Skeletal muscle satellite cell (primary cell): Measurements from ENCODE around the gene CYTH3.
A peak's percentile ranks its signal among the peaks of the same experiment; 100 is the strongest.
"Not testable (repeated sequence)": the region's sequence is repeated elsewhere in the genome, so short reads cannot be mapped to it uniquely, and the experiment has no call there.

Experiments
- H3K27me3 ChIP-seq: 2 replicates; pipeline ENCODE4 v1.7.0; 2013; ENCODE audit warnings: low read length; ENCODE audit not compliant: control insufficient read depth, insufficient read depth
- H3K36me3 ChIP-seq: 2 replicates; pipeline ENCODE4 v1.7.0; 2013; ENCODE audit warnings: mild to moderate bottlenecking, control low read depth, low read length; ENCODE audit not compliant: insufficient read depth
- H3K4me1 ChIP-seq: 2 replicates; pipeline ENCODE4 v1.7.0; 2013; ENCODE audit warnings: low read length; ENCODE audit not compliant: control insufficient read depth, insufficient read depth
- H3K4me2 ChIP-seq: 2 replicates; pipeline ENCODE4 v1.7.0; 2013; ENCODE audit warnings: mild to moderate bottlenecking, low read length
- H3K4me3 ChIP-seq: 2 replicates; pipeline ENCODE4 v1.7.0; 2013; ENCODE audit warnings: low read length
- H3K9ac ChIP-seq: 2 replicates; pipeline ENCODE4 v1.7.0; 2013; ENCODE audit warnings: mild to moderate bottlenecking, low read depth, low read length, moderate library complexity
- H3K9me3 ChIP-seq: replicated peaks from 2 replicates; pipeline ENCODE4 v1.7.0; 2013; ENCODE audit warnings: mild to moderate bottlenecking, control low read depth, low read length

The CYTH3 gene

GRCh38 chr7:6294839-6295238 is 22.4 kb upstream of the CYTH3 start:
- Histone ChIP-seq H3K9me3 (no peaks in the 10 kb centered on the region), H3K36me3 (no peaks in the 10 kb centered on the region), H3K27me3 (no peaks in the 10 kb centered on the region), H3K4me2 (no peak overlapping the region), H3K4me3 (no peak overlapping the region), H3K9ac (no peak overlapping the region), H3K4me1 (peaks cover 13% of the 10 kb centered on the region)

- peaks cover 14% of the 10 kb centered on the region for H3K4me1 ChIP-seq
- H3K4me3 ChIP-seq: no peak overlapping the region
- no peak overlapping the region for H3K9ac ChIP-seq
These were observed 20.8 kb upstream of the CYTH3 start for GRCh38 chr7:6293202-6293601.

GRCh38 chr7:6291941-6292340 is 19.5 kb upstream of the CYTH3 start:
- not testable (repeated sequence) for H3K4me2 ChIP-seq, H3K9ac ChIP-seq, H3K4me3 ChIP-seq, H3K27me3 ChIP-seq, H3K9me3 ChIP-seq, H3K36me3 ChIP-seq
- peaks cover 14% of the 10 kb centered on the region for H3K4me1 ChIP-seq

More at GRCh38 chr7:6293202-6293601, 20.8 kb upstream of the CYTH3 start:
- no peak overlapping the region for H3K4me2 ChIP-seq
- no peaks in the 10 kb centered on the region for H3K9me3 ChIP-seq
- H3K36me3 ChIP-seq: no peaks in the 10 kb centered on the region
- H3K27me3 ChIP-seq: no peaks in the 10 kb centered on the region

GRCh38 chr7:6291531-6291930 is 19.1 kb upstream of the CYTH3 start:
- Histone ChIP-seq H3K9me3 (no peaks in the 10 kb centered on the region), H3K36me3 (no peaks in the 10 kb centered on the region), H3K4me3 (no peak overlapping the region)

GRCh38 chr7:6290319-6290741 is 17.9 kb upstream of the CYTH3 start:
- Histone ChIP-seq H3K9me3 (no peaks in the 10 kb centered on the region), H3K27me3 (no peaks in the 10 kb centered on the region), H3K4me1 (peaks cover 21% of the 10 kb centered on the region), H3K36me3 (no peaks in the 10 kb centered on the region), H3K9ac (no peak overlapping the region), H3K4me2 (no peak overlapping the region), H3K4me3 (no peak overlapping the region)

More at GRCh38 chr7:6291531-6291930, 19.1 kb upstream of the CYTH3 start:
- Histone ChIP-seq H3K4me1 (peaks cover 16% of the 10 kb centered on the region), H3K27me3 (no peaks in the 10 kb centered on the region), H3K9ac (no peak overlapping the region), H3K4me2 (no peak overlapping the region)

- Histone ChIP-seq H3K27me3 (no peaks in the 10 kb centered on the region), H3K4me2 (no peak overlapping the region), H3K36me3 (no peaks in the 10 kb centered on the region), H3K4me1 (peaks cover 31% of the 10 kb centered on the region), H3K9me3 (no peaks in the 10 kb centered on the region), H3K9ac (no peak overlapping the region), H3K4me3 (no peak overlapping the region)
These were observed 15.9 kb upstream of the CYTH3 start for GRCh38 chr7:6288270-6288860.

GRCh38 chr7:6286486-6286885 is 14.1 kb upstream of the CYTH3 start:
- no peaks in the 10 kb centered on the region for H3K9me3 ChIP-seq
- no peaks in the 10 kb centered on the region for H3K36me3 ChIP-seq
- H3K9ac ChIP-seq: peak overlapping the region; percentile 14
- no peaks in the 10 kb centered on the region for H3K27me3 ChIP-seq
- H3K4me1 ChIP-seq: peaks cover 45% of the 10 kb centered on the region
- H3K4me2 ChIP-seq: peak overlapping the region; percentile 33
- H3K4me3 ChIP-seq: no peak overlapping the region

GRCh38 chr7:6284461-6285360 is 12.3 kb upstream of the CYTH3 start:
- Histone ChIP-seq H3K36me3 (no peaks in the 10 kb centered on the region), H3K4me1 (peaks cover 37% of the 10 kb centered on the region), H3K27me3 (no peaks in the 10 kb centered on the region), H3K4me3 (no peak overlapping the region), H3K4me2 (no peak overlapping the region), H3K9ac (peak overlapping the region; percentile 74), H3K9me3 (no peaks in the 10 kb centered on the region)

GRCh38 chr7:6284055-6284400 is 11.6 kb upstream of the CYTH3 start:
- H3K4me3 ChIP-seq: no peak overlapping the region
- no peaks in the 10 kb centered on the region for H3K9me3 ChIP-seq
- H3K27me3 ChIP-seq: no peaks in the 10 kb centered on the region
- H3K4me1 ChIP-seq: peaks cover 37% of the 10 kb centered on the region
- H3K9ac ChIP-seq: peak overlapping the region; percentile 74
- no peaks in the 10 kb centered on the region for H3K36me3 ChIP-seq
- H3K4me2 ChIP-seq: no peak overlapping the region

GRCh38 chr7:6283391-6284054 is 11.1 kb upstream of the CYTH3 start:
- peak overlapping the region; percentile 61 for H3K4me3 ChIP-seq
- not testable (repeated sequence) for H3K9me3 ChIP-seq, H3K36me3 ChIP-seq, H3K27me3 ChIP-seq
- peaks cover 37% of the 10 kb centered on the region for H3K4me1 ChIP-seq
- peak overlapping the region; percentile 82 for H3K4me2 ChIP-seq
- H3K9ac ChIP-seq: peak overlapping the region; percentile 94

GRCh38 chr7:6279937-6280336 is 7.5 kb upstream of the CYTH3 start:
- peaks cover 29% of the 10 kb centered on the region for H3K4me1 ChIP-seq
- H3K27me3 ChIP-seq: no peaks in the 10 kb centered on the region
- H3K4me2 ChIP-seq: no peak overlapping the region
- H3K9me3 ChIP-seq: no peaks in the 10 kb centered on the region
- H3K4me3 ChIP-seq: no peak overlapping the region
- no peaks in the 10 kb centered on the region for H3K36me3 ChIP-seq
- H3K9ac ChIP-seq: no peak overlapping the region
